Endothelial cell of umbilical vein (primary cell): ENCODE measurements around the gene C11orf68. TPM values are rescaled to one million over a fixed set of nuclear protein-coding genes. Genes with fewer than 3 reads are reported as not detected.

Source experiments
- BruUV-seq: library from RNA; stranded (reverse); fragments of 400-500 nt; replicated peaks from 2 replicates; lab custom pipeline; 2021; lab: Mats Ljungman, UMichigan
- CTCF ChIA-PET: fragments of 300-600, 350-600 bp; sonication (Branson Sonifier 250); formaldehyde crosslinking; loops from one replicate; lab custom pipeline; 2021; ENCODE audit warnings: antibody characterized with exemption, inconsistent platforms; lab: Charles Lee
- POLR2A ChIA-PET: fragments of 300-600, 350-600 bp; sonication (Branson Sonifier 250); formaldehyde crosslinking; loops from one replicate; lab custom pipeline; 2021; ENCODE audit warnings: antibody characterized with exemption, inconsistent platforms; lab: Charles Lee
- DNase-seq: peaks from one replicate; pipeline ENCODE4 v3.0.0-alpha.2; 2011; ENCODE audit warnings: low read depth, low spot score
- FAIRE-seq: peaks from 2 replicates; lab custom pipeline; 2011; peaks lifted over from hg19 to GRCh38; lab: Jason Lieb, UNC
- H2AFZ ChIP-seq: 2 replicates; pipeline ENCODE4 v1.6.0; 2012; ENCODE audit warnings: low read depth, low read length, control low read depth, inconsistent platforms
- H3K27ac ChIP-seq: 2 replicates; pipeline ENCODE4 v1.5.1; 2011; ENCODE audit warnings: low read depth, mild to moderate bottlenecking, control low read depth, low read length, moderate library complexity; ENCODE audit not compliant: insufficient read depth
- H3K27me3 ChIP-seq, 2 experiments: 2 replicates each; pipeline versions ENCODE4 v1.6.0 to v1.6.1; 2011; ENCODE audit warnings: low read length in 2 of 2, mixed read lengths in 1 of 2; ENCODE audit not compliant: control insufficient read depth in 2 of 2, insufficient read depth in 2 of 2
- H3K36me3 ChIP-seq, 2 experiments: 2 replicates in 1 of 2; 3 replicates in 1 of 2; pipeline ENCODE4 v1.5.1; 2011; ENCODE audit warnings: low read length in 2 of 2, mild to moderate bottlenecking in 1 of 2, moderate library complexity in 1 of 2; ENCODE audit not compliant: control insufficient read depth in 2 of 2, insufficient read depth in 2 of 2; ENCODE audit errors: extremely low read depth in 1 of 2
- H3K4me1 ChIP-seq: 3 replicates; pipeline ENCODE4 v1.5.1; 2011; ENCODE audit warnings: mild to moderate bottlenecking, low read length; ENCODE audit not compliant: control insufficient read depth, insufficient read depth; ENCODE audit errors: extremely low read depth
- H3K4me2 ChIP-seq: 2 replicates; pipeline ENCODE4 v1.6.1; 2011; ENCODE audit warnings: low read length, control low read depth, mixed read lengths; ENCODE audit not compliant: insufficient read depth
- H3K4me3 ChIP-seq, 3 experiments: fragments of 200-600 bp in 1 of 3; sonication (generic), shearing (Covaris generic) in 1 of 3; replicated peaks in 1 of 3; 2 replicates each; pipeline ENCODE4 v1.5.1; 2011 to 2016; ENCODE audit warnings: control low read depth in 3 of 3, low read length in 3 of 3, mild to moderate bottlenecking in 2 of 3, inconsistent platforms in 1 of 3, low read depth in 1 of 3, moderate library complexity in 1 of 3; ENCODE audit not compliant: insufficient read depth in 1 of 3
- H3K79me2 ChIP-seq: 2 replicates; pipeline ENCODE4 v1.6.0; 2012; ENCODE audit warnings: low read length, inconsistent platforms; ENCODE audit not compliant: control insufficient read depth, insufficient read depth
- H3K9ac ChIP-seq: replicated peaks from 2 replicates; pipeline ENCODE3; 2011; ENCODE audit warnings: low read length, control low read depth; ENCODE audit not compliant: insufficient read depth; ENCODE audit errors: extremely low read depth
- H3K9me1 ChIP-seq: replicated peaks from 3 replicates; pipeline ENCODE4 v1.6.0; 2011; ENCODE audit warnings: mild to moderate bottlenecking, low read length; ENCODE audit not compliant: control insufficient read depth, insufficient read depth; ENCODE audit errors: extremely low read depth
- H3K9me3 ChIP-seq: replicated peaks from 2 replicates; pipeline ENCODE4 v1.5.1; 2012; ENCODE audit warnings: low read length, inconsistent platforms; ENCODE audit not compliant: control insufficient read depth, insufficient read depth
- H4K20me1 ChIP-seq: replicated peaks from 2 replicates; pipeline ENCODE3; 2011; ENCODE audit warnings: mild to moderate bottlenecking, low read length; ENCODE audit not compliant: control insufficient read depth, insufficient read depth; ENCODE audit errors: extremely low read depth
- CTCF ChIP-seq, 2 donors: IDR thresholded peaks; 1 replicate in 1 of 2; 2 replicates in 1 of 2; pipeline ENCODE4 v1.5.1; 2011; ENCODE audit warnings: low read length in 2 of 2, mild to moderate bottlenecking in 2 of 2, moderate library complexity in 2 of 2, control low read depth in 1 of 2, inconsistent platforms in 1 of 2, low read depth in 1 of 2; ENCODE audit not compliant: insufficient read depth in 1 of 2; ENCODE audit errors: extremely low read depth in 1 of 2
- EZH2 ChIP-seq: IDR thresholded peaks from 2 replicates; pipeline ENCODE4 v1.6.1; 2012; ENCODE audit warnings: borderline replicate concordance, low read depth, mild to moderate bottlenecking, moderate library complexity, low read length, inconsistent platforms; ENCODE audit not compliant: severe bottlenecking
- FOS ChIP-seq: IDR thresholded peaks from 2 replicates; pipeline ENCODE4 v1.6.1; 2011; ENCODE audit warnings: mild to moderate bottlenecking, low read length, moderate library complexity, borderline replicate concordance; ENCODE audit not compliant: insufficient read depth
- GATA2 ChIP-seq: IDR thresholded peaks from 2 replicates; pipeline ENCODE4 v1.7.0; 2011; ENCODE audit warnings: low read depth, mild to moderate bottlenecking, moderate library complexity, mixed read lengths, low read length; ENCODE audit not compliant: insufficient read length, insufficient read depth
- MAX ChIP-seq: IDR thresholded peaks from 2 replicates; pipeline ENCODE4 v1.6.1; 2011; ENCODE audit not compliant: insufficient read depth, insufficient read length
- MYC ChIP-seq: IDR thresholded peaks from one replicate; pipeline ENCODE4 v1.6.1; 2011; ENCODE audit warnings: mild to moderate bottlenecking, low read depth, low read length
- POLR2A ChIP-seq: IDR thresholded peaks from 2 replicates; pipeline ENCODE4 v1.6.1; 2012; ENCODE audit warnings: low read depth, mild to moderate bottlenecking, control low read depth, low read length
- POLR2AphosphoS5 ChIP-seq: IDR thresholded peaks from 2 replicates; pipeline ENCODE4 v1.6.1; 2012; ENCODE audit warnings: low read depth, mild to moderate bottlenecking, control low read depth, low read length, moderate library complexity; ENCODE audit not compliant: insufficient read depth
- dilution Hi-C: fragments of 300-500 bp; cut with MboI; formaldehyde crosslinking; loops from one replicate; pipeline ENCODE4 v1.15.0; 2019; ENCODE audit warnings: low sequenced_read_pairs; ENCODE audit not compliant: extremely low pct_ligation_motif_present
- intact Hi-C: fragments of 100-400 bp; cut with micrococcal nuclease; formaldehyde crosslinking; loops from one replicate; pipeline ENCODE4 v1.10.0; 2022
- polyA plus RNA-seq, 4 experiments: library from polyadenylated mRNA; depleted of rRNA in 3 of 4; stranded (reverse) in 3 of 4; unstranded in 1 of 4; fragments of >200 nt; gene quantifications; 2 replicates each; pipeline versions ENCODE4 v1.2.1 to v1.2.3, GENCODE V29; 2011 to 2012; ENCODE audit warnings: missing spikeins in 1 of 4
- total RNA-seq: library from RNA; stranded (reverse); gene quantifications from 2 replicates; pipeline ENCODE4 v1.2.3, GENCODE V29; 2021

C11orf68 gene
- total and polyA plus RNA-seq, 2 donors (not counting 3 experiments of a cell fraction or from before 2014, with no cell fraction given) = 35.6 to 66.5 TPM

GRCh38 chr11:65882120-65883057 is 36.5 kb downstream of the C11orf68 start:
- Histone ChIP-seq H3K27ac (no peak overlapping the region), H3K4me2 (no peak overlapping the region), H2AFZ (no peak overlapping the region), H3K79me2 (peaks cover 6% of the 10 kb centered on the region), H3K4me1 (peaks cover 6% of the 10 kb centered on the region), H3K4me3 (no peak overlapping the region), H3K9me1 (no peaks in the 10 kb centered on the region), H4K20me1 (no peaks in the 10 kb centered on the region), H3K9ac (no peak overlapping the region), H3K27me3 (no peaks in the 10 kb centered on the region), H3K36me3 (peaks cover 4 to 30% of the 10 kb centered on the region in 2 experiments), H3K9me3 (no peaks in the 10 kb centered on the region)
- TF ChIP-seq MAX = no peak
- TF ChIP-seq FOS = no peak
- no peak for TF ChIP-seq GATA2
- no peak for TF ChIP-seq MYC
- no peak for TF ChIP-seq EZH2
- TF ChIP-seq POLR2AphosphoS5 = no peak
- TF ChIP-seq CTCF (IDR thresholded peaks at IDR 0.05; ENCODE audit: extremely low read depth in 1 of 2, insufficient read depth in 1 of 2, low read depth in 1 of 2, low read length in 2 of 2) = no peak
- TF ChIP-seq POLR2A = no peak
- CTCF ChIA-PET = interaction anchor here (1.1 to 1.8 kb wide), 2 partner anchors 22 to 103 kb away, joined by 3 to 4 read pairs; partner anchors contain the start of gene MUS81
- intact Hi-C loops (no loop called here), dilution Hi-C loops (no loop called here)
- DNase-seq (no peak), FAIRE-seq (no peak)
- no TSS peak for BruUV-seq
- POLR2A ChIA-PET = interaction anchor here (0.5 kb wide), 1 partner anchor 373 kb away, joined by 4 read pairs; no protein-coding TSS in a partner anchor
